Activated CD4-positive, alpha-beta T cell treated with anti-CD3 and anti-CD28 coated beads for 36 hours (primary cell): ENCODE data around the gene SHLD2. TPM values are rescaled to one million over a fixed set of nuclear protein-coding genes. Genes with fewer than 3 reads are reported as not detected.
A peak's percentile ranks its signal among the peaks of the same experiment; 100 is the strongest.
"Not testable (repeated sequence)": the region's sequence is repeated elsewhere in the genome, so short reads cannot be mapped to it uniquely, and the experiment has no call there.

ENCODE experiments used
- ATAC-seq: fragments of 200-7000 bp; cut with Tn5 transposase; one replicate; pipeline ENCODE4 v1.10.0; 2021; ENCODE audit warnings: mild to moderate bottlenecking, moderate library complexity
- CTCF ChIA-PET: fragments of 350-600 bp; sonication (Branson Sonifier 250); formaldehyde crosslinking; loops from one replicate; lab custom pipeline; 2021; ENCODE audit warnings: antibody characterized with exemption; lab: Charles Lee
- POLR2A ChIA-PET: fragments of 350-600 bp; sonication (Branson Sonifier 250); formaldehyde crosslinking; loops from one replicate; lab custom pipeline; 2021; ENCODE audit warnings: antibody characterized with exemption, inconsistent platforms; lab: Charles Lee
- DNase-seq: peaks from one replicate; pipeline ENCODE4 v3.0.0-alpha.2; 2020
- H3K27ac Mint-ChIP-seq: one replicate; pipeline ENCODE4 v1.8.0; 2021; ENCODE audit warnings: mixed read lengths
- H3K27me3 Mint-ChIP-seq: one replicate; pipeline ENCODE4 v1.8.0; 2021; ENCODE audit warnings: mixed read lengths
- H3K36me3 Mint-ChIP-seq: one replicate; pipeline ENCODE4 v1.8.0; 2021; ENCODE audit warnings: low read depth, mixed read lengths
- H3K4me1 Mint-ChIP-seq: one replicate; pipeline ENCODE4 v1.8.0; 2021; ENCODE audit warnings: mixed read lengths
- H3K4me3 Mint-ChIP-seq: one replicate; pipeline ENCODE4 v1.8.0; 2021; ENCODE audit warnings: mild to moderate bottlenecking, moderate library complexity, mixed read lengths
- H3K9me3 Mint-ChIP-seq: one replicate; pipeline ENCODE4 v1.8.0; 2021; ENCODE audit warnings: low read depth, mixed read lengths
- intact Hi-C, 2 experiments: fragments of 100-400 bp; cut with DNase I in 1 of 2; cut with micrococcal nuclease in 1 of 2; formaldehyde crosslinking; loops; one replicate each; pipeline versions ENCODE4 v1.14.2 to v1.15.1; 2022 to 2024; cut with DNase I, micrococcal nuclease
- total RNA-seq, 2 experiments: library from RNA; stranded (reverse); gene quantifications; one replicate each; pipeline ENCODE4 v1.2.3, GENCODE V29; 2021

Gene SHLD2
- total RNA-seq, 2 experiments from 2014 or later, result 29.7 to 29.9 TPM

DNA sequence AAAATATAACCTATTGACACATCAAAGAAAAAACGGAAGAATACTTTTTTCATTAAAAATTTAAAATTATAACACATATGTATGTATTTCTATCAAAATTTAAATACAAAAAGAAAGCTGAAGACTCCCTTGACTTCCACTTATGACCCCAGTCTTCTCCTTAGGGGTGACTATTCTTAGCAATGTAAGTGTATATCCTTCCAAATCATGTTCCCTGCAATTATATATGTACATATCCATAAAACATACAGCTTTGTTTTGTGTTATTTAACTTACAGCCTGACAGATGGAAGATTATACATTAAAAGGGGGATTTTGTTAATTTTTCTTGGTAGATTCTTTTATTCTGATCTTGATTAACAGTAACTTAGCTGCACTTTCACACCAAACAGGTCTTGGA lies 9.5 kb upstream of the SHLD2 start:
- Mint-ChIP-seq H3K27me3 (no peaks in the 10 kb centered on the region), H3K4me1 (peaks cover 74% of the 10 kb centered on the region), H3K27ac (peak overlapping the region; percentile 13), H3K36me3 (peaks cover 46% of the 10 kb centered on the region), H3K9me3 (no peaks in the 10 kb centered on the region), H3K4me3 (no peak overlapping the region)
- ChIA-PET CTCF (interaction anchor here (0.7 to 1.1 kb wide), 2 partner anchors 17 to 1006 kb away, joined by 3 read pairs; no protein-coding TSS in a partner anchor), POLR2A (interaction anchor here (1.0 kb wide), 1 partner anchor 10 kb away, joined by 3 read pairs; the partner anchor contains the start of gene SHLD2)
- no peak for DNase-seq
- no peak for ATAC-seq
- intact Hi-C loops, result loop anchor here in 1 of 2 experiments (1.0 kb wide), 1 partner anchor 8 kb away; no protein-coding TSS in a partner anchor

DNA sequence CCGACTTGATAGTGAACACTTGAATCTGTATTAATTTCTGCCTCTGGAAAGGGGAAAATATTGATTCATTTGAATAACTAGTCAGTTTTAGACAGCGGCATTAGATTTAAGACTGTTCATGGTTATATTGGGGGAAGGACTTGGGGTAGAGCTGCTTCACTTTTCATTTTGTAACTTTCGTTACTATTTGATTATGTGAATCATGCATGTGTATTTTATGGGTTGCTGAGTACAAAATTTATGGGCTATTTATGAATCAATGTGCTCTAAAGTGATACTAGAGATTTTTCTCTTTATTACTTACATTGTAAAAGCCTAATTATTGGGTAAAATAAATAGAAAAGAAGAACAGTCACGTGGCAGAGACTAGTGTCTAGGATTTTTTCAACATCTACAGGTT lies 5.3 kb upstream of the SHLD2 start:
- Mint-ChIP-seq H3K36me3 (peaks cover 57% of the 10 kb centered on the region), H3K4me3 (no peak overlapping the region), H3K27me3 (no peaks in the 10 kb centered on the region), H3K27ac (no peak overlapping the region), H3K9me3 (no peaks in the 10 kb centered on the region), H3K4me1 (peaks cover 71% of the 10 kb centered on the region)
- ChIA-PET POLR2A (no interaction called here), CTCF (no interaction called here)
- intact Hi-C loops, result loop anchor here (5.0 to 10.0 kb wide), 3 partner anchors 62 to 775 kb away; partner anchors contain the start of genes ADIRF (in 1 of the 2), KLLN (in 1 of the 2) and PTEN (in 1 of the 2)
- no peak for ATAC-seq
- DNase-seq, result no peak

DNA sequence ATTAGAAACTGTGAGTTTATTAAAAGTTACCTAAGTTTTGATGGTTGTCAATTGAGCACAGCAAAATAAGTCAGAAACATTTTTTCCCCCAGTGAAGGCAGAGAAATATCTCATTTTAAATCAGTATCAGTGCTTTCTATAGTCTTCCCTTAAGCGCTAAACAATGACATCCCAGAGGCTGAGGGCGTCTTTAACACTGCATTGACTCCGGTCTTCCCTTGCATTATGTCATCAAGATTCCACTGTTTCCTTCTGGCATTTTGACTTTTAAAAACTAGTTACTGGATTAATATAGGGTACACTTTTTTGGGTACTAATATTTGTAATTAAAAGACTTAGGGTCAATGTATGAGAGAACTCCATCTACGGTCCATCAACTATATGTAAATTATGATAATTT lies 4.2 kb upstream of the SHLD2 start:
- ChIA-PET CTCF (no interaction called here), POLR2A (no interaction called here)
- DNase-seq (no peak), ATAC-seq (no peak)
- intact Hi-C loops, result loop anchor here (5.0 to 10.0 kb wide), 3 partner anchors 63 to 774 kb away; partner anchors contain the start of genes ADIRF (in 1 of the 2), KLLN (in 1 of the 2) and PTEN (in 1 of the 2)
- no peak overlapping the region for H3K4me3 Mint-ChIP-seq
- no peaks in the 10 kb centered on the region for H3K27me3 Mint-ChIP-seq
- H3K9me3 Mint-ChIP-seq, result no peaks in the 10 kb centered on the region
- H3K27ac Mint-ChIP-seq, result no peak overlapping the region
- H3K36me3 Mint-ChIP-seq, result peaks cover 52% of the 10 kb centered on the region
- H3K4me1 Mint-ChIP-seq, result peaks cover 65% of the 10 kb centered on the region

DNA sequence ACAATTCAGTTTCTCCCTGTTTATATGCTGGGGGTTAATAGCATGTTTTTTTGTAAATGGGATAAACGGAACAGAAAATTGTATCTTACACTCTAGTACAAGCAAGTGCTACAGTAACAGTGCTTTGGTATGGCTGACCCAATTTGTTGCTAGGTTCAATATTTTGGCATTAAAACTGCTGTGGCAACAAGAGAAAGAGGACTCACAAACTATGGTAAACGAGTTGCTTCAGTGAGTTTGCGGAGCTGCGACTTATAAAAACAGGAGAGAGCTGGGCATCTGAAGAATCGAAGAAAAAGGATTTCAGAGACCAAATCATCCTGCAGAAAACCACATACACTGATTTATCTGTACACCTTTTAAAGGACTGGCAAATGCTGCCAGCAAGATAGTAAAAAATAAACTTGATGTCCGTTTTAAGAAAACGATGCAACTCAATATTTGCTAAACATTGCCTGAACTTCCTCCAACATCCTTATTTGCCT lies 2.6 kb upstream of the SHLD2 start:
- peaks cover 40% of the 10 kb centered on the region for H3K36me3 Mint-ChIP-seq
- POLR2A ChIA-PET, result interaction anchor here (1.8 kb wide), 1 partner anchor 8 kb away, joined by 17 read pairs; no protein-coding TSS in a partner anchor

DNA sequence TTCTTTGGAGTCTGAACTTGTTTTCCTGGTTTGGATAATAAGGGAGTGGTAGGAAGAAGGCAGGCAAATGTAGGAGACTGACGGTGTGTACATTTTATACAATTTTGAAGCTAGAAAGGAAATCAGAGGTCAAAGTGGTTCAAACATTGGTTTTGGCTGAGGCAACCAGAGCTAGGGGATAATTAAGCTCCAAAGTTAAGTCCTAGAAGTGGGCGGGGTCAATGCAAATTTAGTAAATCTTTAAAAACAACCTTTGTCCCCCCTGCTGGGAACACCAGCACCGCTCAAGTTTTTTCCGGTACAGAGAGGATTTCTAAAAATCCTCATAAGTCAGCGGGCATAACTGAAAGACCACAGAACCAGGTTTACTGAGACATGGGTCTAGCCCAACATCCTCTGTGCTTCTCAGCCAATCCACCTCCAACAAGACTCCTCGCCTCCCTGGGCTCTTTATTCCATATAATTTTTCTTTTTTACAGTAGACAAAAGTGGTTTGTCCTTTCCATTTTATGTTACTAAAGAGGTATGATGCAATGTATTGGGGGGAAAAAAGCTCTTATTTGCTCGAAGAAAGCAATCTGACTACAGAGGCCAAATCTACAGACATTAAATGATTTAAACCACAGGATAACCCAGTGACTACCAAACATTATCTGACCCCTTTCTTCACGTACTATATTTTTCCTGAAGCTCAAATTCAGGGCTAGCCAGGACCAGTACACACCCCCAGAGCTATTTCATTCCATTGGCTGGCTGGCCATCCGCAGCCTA lies 2.0 kb upstream of the SHLD2 start:
- peak; percentile 54 for DNase-seq
- CTCF ChIA-PET, result interaction anchor here (1.0 to 1.4 kb wide), 4 partner anchors 9 to 667 kb away, joined by 3 to 8 read pairs (median 5); no protein-coding TSS in a partner anchor
- H3K27me3 Mint-ChIP-seq, result no peaks in the 10 kb centered on the region
- peak overlapping the region; percentile 85 for H3K4me3 Mint-ChIP-seq
- POLR2A ChIA-PET, result interaction anchor here (1.8 kb wide), 1 partner anchor 9 kb away, joined by 17 read pairs; no protein-coding TSS in a partner anchor
- ATAC-seq, result peak; percentile 11
- peaks cover 38% of the 10 kb centered on the region for H3K36me3 Mint-ChIP-seq
- intact Hi-C loops, result loop anchor here (1.0 to 10.0 kb wide), 5 partner anchors 8 to 772 kb away; partner anchors contain the start of genes ADIRF (in 1 of the 2), KLLN (in 1 of the 2) and PTEN (in 1 of the 2)
- no peaks in the 10 kb centered on the region for H3K9me3 Mint-ChIP-seq
- peak overlapping the region; percentile 90 for H3K27ac Mint-ChIP-seq
- peaks cover 46% of the 10 kb centered on the region for H3K4me1 Mint-ChIP-seq

More for the DNA sequence above, 2.6 kb upstream of the SHLD2 start:
- Mint-ChIP-seq H3K4me3 (peak overlapping the region; percentile 85), H3K27ac (peak overlapping the region; percentile 90), H3K9me3 (no peaks in the 10 kb centered on the region), H3K4me1 (peaks cover 51% of the 10 kb centered on the region), H3K27me3 (no peaks in the 10 kb centered on the region)
- CTCF ChIA-PET, result interaction anchor here (1.4 kb wide), 2 partner anchors 8 to 10 kb away, joined by 7 to 8 read pairs; no protein-coding TSS in a partner anchor
- ATAC-seq, result no peak
- intact Hi-C loops, result loop anchor here (5.0 to 10.0 kb wide), 3 partner anchors 65 to 772 kb away; partner anchors contain the start of genes ADIRF (in 1 of the 2), KLLN (in 1 of the 2) and PTEN (in 1 of the 2)
- no peak for DNase-seq

DNA sequence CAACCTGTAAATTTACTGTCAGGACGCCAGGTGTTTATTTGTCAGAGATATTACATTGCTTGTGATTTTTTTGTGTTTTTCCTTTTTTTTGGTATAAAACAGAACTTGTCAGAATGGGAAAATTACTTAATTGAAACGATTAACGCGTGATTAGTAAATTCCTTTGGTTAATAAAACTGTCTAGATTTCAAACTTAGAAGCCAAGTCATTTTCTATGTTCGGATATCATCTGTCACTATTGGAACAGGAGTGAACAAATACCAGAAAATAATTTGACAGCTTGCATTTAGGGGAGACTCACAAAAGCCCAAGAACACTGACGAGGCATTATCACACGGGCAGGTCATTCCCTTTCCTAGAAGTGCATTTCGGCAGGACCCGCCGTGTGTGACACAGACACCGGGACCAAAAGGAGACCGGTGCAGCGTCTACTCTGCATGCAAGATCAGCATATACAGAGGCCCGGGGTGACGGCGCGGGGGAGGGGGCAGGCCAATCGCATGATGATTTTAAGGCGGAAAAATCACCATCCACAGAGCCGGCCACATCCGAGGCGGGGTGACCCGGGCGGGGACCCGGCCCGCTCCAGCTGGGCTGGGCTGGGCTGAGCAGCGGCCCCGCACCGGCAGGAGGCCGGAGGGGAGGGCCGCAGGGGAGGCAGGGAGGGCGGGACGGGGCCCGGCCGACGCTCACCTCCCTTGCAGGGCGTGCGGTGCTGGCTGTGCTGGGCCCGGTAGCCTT lies 1.2 kb upstream of the SHLD2 start:
- POLR2A ChIA-PET, result interaction anchor here (1.8 kb wide), 1 partner anchor 10 kb away, joined by 17 read pairs; no protein-coding TSS in a partner anchor
- ATAC-seq, result peak; percentile 31
- CTCF ChIA-PET, result interaction anchor here (1.0 to 1.4 kb wide), 3 partner anchors 11 to 667 kb away, joined by 3 to 7 read pairs (median 3); no protein-coding TSS in a partner anchor
- peak; percentile 90 for DNase-seq
- Mint-ChIP-seq H3K27me3 (no peaks in the 10 kb centered on the region), H3K36me3 (peaks cover 36% of the 10 kb centered on the region), H3K9me3 (no peaks in the 10 kb centered on the region), H3K4me1 (peaks cover 42% of the 10 kb centered on the region), H3K4me3 (peak overlapping the region; percentile 85), H3K27ac (peak overlapping the region; percentile 90)
- intact Hi-C loops, result loop anchor here (1.0 to 10.0 kb wide), 8 partner anchors 9 to 771 kb away; partner anchors contain the start of genes ADIRF (in 1 of the 2), KLLN (in 1 of the 2), MINPP1 (in 1 of the 2) and PTEN (in 1 of the 2)

DNA sequence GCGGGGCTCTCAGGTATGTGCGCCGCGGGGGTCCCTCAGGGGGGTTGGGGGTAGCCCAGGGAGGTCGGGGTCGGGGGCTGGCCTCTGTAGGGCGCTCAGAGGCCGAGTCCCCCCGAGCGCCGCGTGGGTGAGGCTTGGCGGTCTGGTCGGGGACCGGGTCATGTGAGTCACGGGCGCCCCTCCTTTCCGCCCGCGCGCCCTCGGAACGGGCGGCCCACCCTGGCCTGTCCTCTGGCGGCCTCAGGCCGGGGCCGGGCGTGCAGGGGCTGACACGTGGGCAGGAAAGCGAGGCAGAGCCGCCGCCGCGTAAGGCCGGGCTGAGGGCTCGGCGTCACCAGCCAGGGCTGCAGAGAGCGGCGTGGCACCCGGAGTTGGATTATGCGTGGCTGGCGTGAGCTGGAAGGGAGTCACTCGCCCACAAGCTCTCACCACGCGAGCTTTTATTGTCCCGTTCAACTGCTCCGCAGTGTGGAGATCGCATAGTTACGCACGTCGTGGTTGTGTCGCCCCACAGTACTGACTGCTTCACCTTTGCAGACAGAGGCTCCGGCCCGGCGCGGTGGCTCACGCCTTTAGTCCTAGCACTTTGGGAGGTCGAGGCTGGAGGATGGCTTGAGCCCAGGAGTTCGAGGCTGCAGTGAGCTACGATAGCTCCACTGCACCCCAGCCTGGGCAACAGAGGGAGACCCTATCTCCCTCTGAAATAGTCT lies 385 bp downstream of the SHLD2 start:
- intact Hi-C loops, result loop anchor here (1.0 to 10.0 kb wide), 9 partner anchors 124 to 769 kb away; partner anchors contain the start of genes BMPR1A (in 2 of the 2), ADIRF (in 1 of the 2), KLLN (in 1 of the 2) and MINPP1 (in 1 of the 2)
- ATAC-seq, result peak; percentile 54
- no peaks in the 10 kb centered on the region for H3K27me3 Mint-ChIP-seq
- H3K4me3 Mint-ChIP-seq, result peak overlapping the region; percentile 85
- DNase-seq, result peak; percentile 86
- POLR2A ChIA-PET, result interaction anchor here (0.6 to 2.0 kb wide), 4 partner anchors 10 to 380 kb away, joined by 3 to 9 read pairs (median 3); no protein-coding TSS in a partner anchor
- peaks cover 39% of the 10 kb centered on the region for H3K36me3 Mint-ChIP-seq
- no peaks in the 10 kb centered on the region for H3K9me3 Mint-ChIP-seq
- H3K4me1 Mint-ChIP-seq, result peaks cover 28% of the 10 kb centered on the region
- H3K27ac Mint-ChIP-seq, result peak overlapping the region; percentile 88
- CTCF ChIA-PET, result interaction anchor here (0.6 to 1.0 kb wide), 2 partner anchors 11 to 156 kb away, joined by 4 to 5 read pairs; no protein-coding TSS in a partner anchor

DNA sequence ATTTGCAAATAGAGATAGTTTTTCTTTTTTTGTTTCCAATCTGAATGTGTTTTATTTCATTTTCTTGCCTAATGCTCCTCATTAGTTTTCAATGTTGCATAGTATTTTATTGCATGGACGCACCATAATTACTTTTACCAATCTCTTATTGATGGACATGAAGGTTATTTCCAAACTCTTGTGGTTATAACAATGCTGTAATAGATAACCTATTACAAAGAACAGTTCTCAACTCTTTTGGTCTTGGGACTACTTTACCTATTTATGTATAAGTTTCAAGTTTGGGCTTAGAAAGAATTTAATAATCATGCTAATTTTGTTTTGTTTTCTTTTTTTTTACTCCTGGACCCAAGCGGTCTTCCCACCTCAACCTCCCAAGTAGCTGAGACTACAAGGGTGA lies 7.0 kb downstream of the SHLD2 start:
- no peak overlapping the region for H3K4me3 Mint-ChIP-seq
- CTCF ChIA-PET, result no interaction called here
- H3K9me3 Mint-ChIP-seq, result no peaks in the 10 kb centered on the region
- intact Hi-C loops, result no loop called here
- H3K27ac Mint-ChIP-seq, result no peak overlapping the region
- no peak for DNase-seq
- no peak for ATAC-seq
- POLR2A ChIA-PET, result interaction anchor here (0.7 kb wide), 1 partner anchor 18 kb away, joined by 3 read pairs; no protein-coding TSS in a partner anchor
- no peaks in the 10 kb centered on the region for H3K27me3 Mint-ChIP-seq
- peaks cover 49% of the 10 kb centered on the region for H3K36me3 Mint-ChIP-seq
- H3K4me1 Mint-ChIP-seq, result peaks cover 2% of the 10 kb centered on the region

DNA sequence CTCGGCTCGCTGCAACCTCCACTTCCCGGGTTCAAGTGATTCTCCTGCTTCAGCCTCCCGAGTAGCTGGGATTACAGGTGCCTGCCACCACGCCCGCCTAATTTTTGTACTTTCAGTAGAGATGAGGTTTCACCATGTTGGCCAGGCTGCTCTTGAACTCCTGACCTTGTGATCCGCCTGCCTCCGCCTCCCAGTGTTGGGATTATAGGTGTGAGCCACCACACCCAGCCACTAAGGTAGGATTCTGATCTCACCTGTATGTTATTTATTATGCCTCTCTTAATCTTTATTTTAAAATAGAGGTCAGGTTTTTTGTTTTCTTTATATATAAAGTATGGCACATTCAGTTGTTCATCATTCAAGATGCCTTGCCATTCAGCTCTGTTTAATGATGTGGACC lies 9.7 kb downstream of the SHLD2 start:
- POLR2A ChIA-PET, result not testable (repeated sequence)
- CTCF ChIA-PET, result interaction anchor here (0.9 kb wide), 1 partner anchor 45 kb away, joined by 3 read pairs; no protein-coding TSS in a partner anchor

More for the DNA sequence above, 9.7 kb downstream of the SHLD2 start:
- intact Hi-C loops, DNase-seq, H3K4me3 Mint-ChIP-seq, H3K27ac Mint-ChIP-seq, H3K4me1 Mint-ChIP-seq, ATAC-seq, H3K27me3 Mint-ChIP-seq, H3K9me3 Mint-ChIP-seq: not testable (repeated sequence)
- H3K36me3 Mint-ChIP-seq, result peaks cover 56% of the 10 kb centered on the region
